MM.1S (cell line): Measurements from ENCODE around the gene SORL1.

Experiments used
- EZH2 ChIP-seq: fragments of 300-600 bp; sonication (generic); optimal IDR thresholded peaks from 2 replicates; pipeline ENCODE3; 2017; ENCODE audit warnings: low read depth, mild to moderate bottlenecking, antibody characterized with exemption, low read length, mixed read lengths
- TF ChIP-seq, protein P1 (sequence below): fragments of 300-600 bp; sonication (generic); IDR thresholded peaks from 2 replicates; pipeline ENCODE4 v1.5.1; 2016; ENCODE audit warnings: antibody characterized with exemption, low read length, mixed read lengths

DNA sequence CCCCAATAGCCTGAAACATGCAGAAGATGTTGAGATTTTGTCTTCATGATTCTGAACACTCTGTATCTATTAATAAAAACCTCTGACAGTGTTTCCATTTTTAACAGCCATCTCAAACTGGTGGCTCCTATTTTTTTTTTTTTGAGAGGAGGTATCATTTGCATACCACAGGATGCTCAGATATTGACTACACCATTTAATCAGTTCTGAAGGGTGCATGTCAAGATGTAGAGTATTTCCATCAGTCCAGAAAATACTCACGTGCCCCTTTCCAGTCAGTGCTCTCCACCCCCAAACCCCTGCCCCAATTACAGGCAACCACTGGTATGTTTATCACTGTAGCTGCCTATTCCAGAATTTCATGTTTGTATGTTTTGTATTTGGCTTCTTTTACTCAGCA, 85.9 kb downstream of the SORL1 start:
- TF ChIP-seq, protein P1, sequence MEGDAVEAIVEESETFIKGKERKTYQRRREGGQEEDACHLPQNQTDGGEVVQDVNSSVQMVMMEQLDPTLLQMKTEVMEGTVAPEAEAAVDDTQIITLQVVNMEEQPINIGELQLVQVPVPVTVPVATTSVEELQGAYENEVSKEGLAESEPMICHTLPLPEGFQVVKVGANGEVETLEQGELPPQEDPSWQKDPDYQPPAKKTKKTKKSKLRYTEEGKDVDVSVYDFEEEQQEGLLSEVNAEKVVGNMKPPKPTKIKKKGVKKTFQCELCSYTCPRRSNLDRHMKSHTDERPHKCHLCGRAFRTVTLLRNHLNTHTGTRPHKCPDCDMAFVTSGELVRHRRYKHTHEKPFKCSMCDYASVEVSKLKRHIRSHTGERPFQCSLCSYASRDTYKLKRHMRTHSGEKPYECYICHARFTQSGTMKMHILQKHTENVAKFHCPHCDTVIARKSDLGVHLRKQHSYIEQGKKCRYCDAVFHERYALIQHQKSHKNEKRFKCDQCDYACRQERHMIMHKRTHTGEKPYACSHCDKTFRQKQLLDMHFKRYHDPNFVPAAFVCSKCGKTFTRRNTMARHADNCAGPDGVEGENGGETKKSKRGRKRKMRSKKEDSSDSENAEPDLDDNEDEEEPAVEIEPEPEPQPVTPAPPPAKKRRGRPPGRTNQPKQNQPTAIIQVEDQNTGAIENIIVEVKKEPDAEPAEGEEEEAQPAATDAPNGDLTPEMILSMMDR: no peak
- TF ChIP-seq EZH2: no peak
